HepG2 (cell line): ENCODE data around the gene TIMM23B. TPM values are rescaled to one million over a fixed set of nuclear protein-coding genes. Genes with fewer than 3 reads are reported as not detected.

Experiments used
- HCFC1 ChIP-seq: fragments of 150-350 bp; IDR thresholded peaks from 2 replicates; pipeline ENCODE4 v1.6.1; 2014; ENCODE audit warnings: low read depth, low read length
- KAT7 ChIP-seq: IDR thresholded peaks from 2 replicates; pipeline ENCODE4 v1.6.1; 2018; ENCODE audit warnings: borderline replicate concordance, missing compliant biosample characterization
- SALL1 ChIP-seq: sonication (generic); formaldehyde crosslinking; IDR thresholded peaks from 2 replicates; pipeline ENCODE4 v1.8.0; 2022; ENCODE audit warnings: mild to moderate bottlenecking, missing genetic modification reagents
- TARDBP ChIP-seq: sonication (generic); formaldehyde crosslinking; IDR thresholded peaks from 2 replicates; pipeline ENCODE4 v1.8.0; 2022; ENCODE audit warnings: mild to moderate bottlenecking, missing genetic modification reagents
- ZNF441 ChIP-seq: sonication (generic); formaldehyde crosslinking; IDR thresholded peaks from 2 replicates; pipeline ENCODE4 v1.7.0; 2021; ENCODE audit warnings: missing genetic modification reagents, borderline replicate concordance
- ZNF501 ChIP-seq: sonication (generic); formaldehyde crosslinking; IDR thresholded peaks from 2 replicates; pipeline ENCODE4 v1.5.1; 2020; ENCODE audit warnings: mild to moderate bottlenecking, moderate library complexity, missing genetic modification reagents
- ZNF589 ChIP-seq: sonication (generic); formaldehyde crosslinking; conservative IDR thresholded peaks from 2 replicates; pipeline ENCODE4 v1.8.0; 2022; ENCODE audit warnings: mild to moderate bottlenecking, moderate library complexity, missing genetic modification reagents
- ZNF816 ChIP-seq: sonication (generic); formaldehyde crosslinking; IDR thresholded peaks from 2 replicates; pipeline ENCODE4 v1.8.0; 2022; ENCODE audit warnings: missing genetic modification reagents, mild to moderate bottlenecking, borderline replicate concordance
- polyA plus RNA-seq, 8 experiments: library from polyadenylated mRNA; depleted of rRNA in 3 of 8; stranded (reverse) in 7 of 8; unstranded in 1 of 8; fragments of >200 nt; fragmentation: Illumina TruSeq in 4 of 8; extraction: Trizol in 4 of 8; gene quantifications; 2 replicates each; pipeline versions ENCODE4 v1.2.1 to v1.2.3, GENCODE V29; 2011 to 2016; ENCODE audit warnings: low read depth in 4 of 8, missing spikeins in 1 of 8, mixed read lengths in 1 of 8; ENCODE audit not compliant: insufficient read depth in 1 of 8
- total RNA-seq, 5 experiments: library from RNA; depleted of rRNA; stranded (reverse); fragments of >200 nt; fragmentation: Illumina TruSeq; extraction: Trizol; gene quantifications; 2 replicates each; pipeline ENCODE4 v1.2.3, GENCODE V29; 2016; ENCODE audit warnings: low read depth in 1 of 5
- TF ChIP-seq, protein P1 (sequence below): sonication (generic); formaldehyde crosslinking; IDR thresholded peaks from 2 replicates; pipeline ENCODE4 v1.4.0; 2020; ENCODE audit warnings: mild to moderate bottlenecking, missing genetic modification reagents
- TF ChIP-seq, protein P2 (sequence below): sonication (generic); formaldehyde crosslinking; IDR thresholded peaks from 2 replicates; pipeline ENCODE4 v1.5.1; 2020; ENCODE audit warnings: mild to moderate bottlenecking, missing genetic modification reagents, moderate library complexity
- TF ChIP-seq, protein P3 (sequence below): IDR thresholded peaks from 2 replicates; pipeline ENCODE4 v1.6.1; 2016; ENCODE audit warnings: low read depth, missing genetic modification reagents, missing compliant biosample characterization

Gene TIMM23B
- total and polyA plus RNA-seq, 2 of the 13 experiments (the other 11 are each of a cell fraction or from before 2014, with no cell fraction given) = 10.8 to 13.0 TPM

DNA sequence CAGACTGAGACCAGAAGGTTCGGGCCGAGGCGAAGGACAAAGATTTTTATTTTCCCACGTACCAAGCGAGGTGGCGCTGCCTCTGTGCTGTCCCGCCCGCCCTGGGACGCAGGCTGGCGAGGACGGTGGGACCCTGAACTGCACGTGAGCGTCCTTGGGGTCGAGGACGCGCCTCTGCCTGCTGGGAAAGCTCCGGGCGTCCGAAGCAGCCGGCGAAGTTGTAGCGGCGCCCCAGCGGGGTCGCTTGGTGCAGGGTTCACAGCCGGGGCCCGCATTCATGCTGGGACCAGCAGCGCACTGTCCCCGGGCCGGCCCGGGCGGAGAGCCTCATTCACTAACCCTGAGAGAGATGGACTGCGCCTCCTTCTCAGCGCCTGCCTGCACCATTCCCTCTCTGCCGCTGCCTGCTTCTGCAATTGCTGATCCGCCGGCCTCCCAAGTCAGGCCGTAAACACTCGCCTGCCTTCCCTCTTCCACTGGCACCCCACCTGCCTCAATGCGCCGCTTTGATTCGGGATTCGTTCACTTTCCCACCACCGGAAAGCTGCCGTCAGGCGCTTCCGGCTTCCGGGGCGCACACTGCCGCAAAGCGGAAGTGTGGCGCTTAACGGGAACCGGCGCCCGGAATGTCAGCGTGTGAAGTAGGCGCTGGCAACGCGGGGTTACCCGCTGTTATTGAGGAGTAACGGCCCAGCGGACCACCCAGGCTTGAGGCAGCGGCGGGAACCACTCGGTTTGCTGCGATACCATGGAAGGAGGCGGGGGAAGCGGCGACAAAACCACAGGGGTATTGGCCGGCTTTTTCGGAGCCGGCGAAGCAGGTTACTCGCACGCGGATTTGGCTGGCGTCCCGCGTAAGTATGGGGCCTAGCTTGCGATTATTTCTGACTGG lies at the start of gene TIMM23B, which contains the start of gene PARG (continued):
- TF ChIP-seq, protein P1, sequence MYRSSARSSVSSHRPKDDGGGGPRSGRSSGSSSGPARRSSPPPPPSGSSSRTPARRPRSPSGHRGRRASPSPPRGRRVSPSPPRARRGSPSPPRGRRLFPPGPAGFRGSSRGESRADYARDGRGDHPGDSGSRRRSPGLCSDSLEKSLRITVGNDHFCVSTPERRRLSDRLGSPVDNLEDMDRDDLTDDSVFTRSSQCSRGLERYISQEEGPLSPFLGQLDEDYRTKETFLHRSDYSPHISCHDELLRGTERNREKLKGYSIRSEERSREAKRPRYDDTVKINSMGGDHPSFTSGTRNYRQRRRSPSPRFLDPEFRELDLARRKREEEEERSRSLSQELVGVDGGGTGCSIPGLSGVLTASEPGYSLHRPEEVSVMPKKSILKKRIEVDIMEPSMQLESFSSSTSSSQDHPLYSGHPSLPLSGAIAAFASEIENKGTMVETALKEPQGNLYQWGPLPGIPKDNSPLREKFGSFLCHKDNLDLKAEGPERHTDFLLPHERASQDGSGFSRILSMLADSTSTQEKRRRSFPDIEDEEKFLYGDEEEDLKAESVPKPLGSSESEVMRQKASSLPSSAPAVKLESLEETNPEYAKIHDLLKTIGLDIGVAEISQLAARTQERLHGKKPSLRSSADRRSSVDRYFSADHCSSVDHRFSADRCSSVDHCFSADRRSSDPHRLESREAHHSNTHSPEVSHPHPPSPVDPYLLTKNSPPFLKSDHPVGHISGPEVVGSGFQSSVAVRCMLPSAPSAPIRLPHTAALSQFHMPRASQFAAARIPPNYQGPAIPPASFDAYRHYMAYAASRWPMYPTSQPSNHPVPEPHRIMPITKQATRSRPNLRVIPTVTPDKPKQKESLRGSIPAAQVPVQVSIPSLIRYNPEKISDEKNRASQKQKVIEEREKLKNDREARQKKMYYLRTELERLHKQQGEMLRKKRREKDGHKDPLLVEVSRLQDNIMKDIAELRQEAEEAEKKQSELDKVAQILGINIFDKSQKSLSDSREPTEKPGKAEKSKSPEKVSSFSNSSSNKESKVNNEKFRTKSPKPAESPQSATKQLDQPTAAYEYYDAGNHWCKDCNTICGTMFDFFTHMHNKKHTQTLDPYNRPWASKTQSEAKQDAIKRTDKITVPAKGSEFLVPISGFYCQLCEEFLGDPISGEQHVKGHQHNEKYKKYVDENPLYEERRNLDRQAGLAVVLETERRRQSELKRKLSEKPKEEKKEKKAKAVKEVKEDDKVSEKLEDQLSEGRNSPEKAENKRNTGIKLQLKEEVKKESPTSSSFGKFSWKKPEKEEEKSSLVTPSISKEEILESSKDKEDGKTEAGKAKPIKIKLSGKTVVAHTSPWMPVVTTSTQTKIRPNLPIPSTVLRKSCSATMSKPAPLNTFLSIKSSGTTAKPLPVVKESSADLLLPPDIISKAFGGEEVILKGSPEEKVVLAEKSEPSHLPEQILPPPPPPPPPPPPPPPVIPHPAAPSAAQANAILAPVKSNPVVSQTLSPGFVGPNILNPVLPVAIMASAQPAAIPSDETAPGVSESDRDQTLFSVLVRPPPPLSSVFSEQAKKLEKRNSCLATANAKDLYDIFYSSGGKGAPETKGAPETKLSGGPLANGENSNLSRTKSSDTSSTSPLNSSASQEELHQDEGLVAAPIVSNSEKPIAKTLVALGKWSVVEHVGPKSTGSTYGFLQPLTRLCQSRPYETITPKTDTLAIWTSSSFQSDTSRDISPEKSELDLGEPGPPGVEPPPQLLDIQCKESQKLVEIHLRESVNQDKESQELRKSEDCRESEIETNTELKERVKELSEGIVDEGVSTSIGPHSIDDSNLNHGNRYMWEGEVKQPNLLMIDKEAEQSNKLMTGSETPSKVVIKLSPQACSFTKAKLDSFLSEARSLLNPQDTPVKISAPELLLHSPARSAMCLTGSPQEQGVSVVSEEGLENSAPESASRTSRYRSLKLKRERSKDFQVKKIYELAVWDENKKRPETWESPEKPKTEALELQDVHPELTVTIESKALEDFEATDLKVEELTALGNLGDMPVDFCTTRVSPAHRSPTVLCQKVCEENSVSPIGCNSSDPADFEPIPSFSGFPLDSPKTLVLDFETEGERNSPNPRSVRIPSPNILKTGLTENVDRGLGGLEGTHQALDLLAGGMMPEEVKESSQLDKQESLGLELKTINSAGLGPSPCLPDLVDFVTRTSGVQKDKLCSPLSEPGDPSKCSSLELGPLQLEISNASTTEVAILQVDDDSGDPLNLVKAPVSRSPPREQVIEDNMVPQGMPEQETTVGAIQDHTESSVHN (CRISPR knock-in tag) = 0 out of 2 replicates have a peak, but pooled peaks have one; percentile 26
- TF ChIP-seq TARDBP (CRISPR knock-in tag) (0 out of 2 replicates have a peak, but pooled peaks have one; percentile 46), ZNF816 (CRISPR knock-in tag) (peak; percentile 74; the same call in 1 of the 2 replicates), ZNF501 (CRISPR knock-in tag) (peak; percentile 83), SALL1 (CRISPR knock-in tag) (peak; percentile 74), HCFC1 (peak; percentile 54), ZNF589 (CRISPR knock-in tag) (peak; percentile 72; the same call in 1 of the 2 replicates), KAT7 (0 out of 2 replicates have a peak, but pooled peaks have one; percentile 58), ZNF441 (peak; percentile 55; the same call in 1 of the 2 replicates)
- TF ChIP-seq, protein P2, sequence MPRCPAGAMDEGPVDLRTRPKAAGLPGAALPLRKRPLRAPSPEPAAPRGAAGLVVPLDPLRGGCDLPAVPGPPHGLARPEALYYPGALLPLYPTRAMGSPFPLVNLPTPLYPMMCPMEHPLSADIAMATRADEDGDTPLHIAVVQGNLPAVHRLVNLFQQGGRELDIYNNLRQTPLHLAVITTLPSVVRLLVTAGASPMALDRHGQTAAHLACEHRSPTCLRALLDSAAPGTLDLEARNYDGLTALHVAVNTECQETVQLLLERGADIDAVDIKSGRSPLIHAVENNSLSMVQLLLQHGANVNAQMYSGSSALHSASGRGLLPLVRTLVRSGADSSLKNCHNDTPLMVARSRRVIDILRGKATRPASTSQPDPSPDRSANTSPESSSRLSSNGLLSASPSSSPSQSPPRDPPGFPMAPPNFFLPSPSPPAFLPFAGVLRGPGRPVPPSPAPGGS (CRISPR knock-in tag) = peak; percentile 40; the same call in 1 of the 2 replicates
- TF ChIP-seq, protein P3, sequence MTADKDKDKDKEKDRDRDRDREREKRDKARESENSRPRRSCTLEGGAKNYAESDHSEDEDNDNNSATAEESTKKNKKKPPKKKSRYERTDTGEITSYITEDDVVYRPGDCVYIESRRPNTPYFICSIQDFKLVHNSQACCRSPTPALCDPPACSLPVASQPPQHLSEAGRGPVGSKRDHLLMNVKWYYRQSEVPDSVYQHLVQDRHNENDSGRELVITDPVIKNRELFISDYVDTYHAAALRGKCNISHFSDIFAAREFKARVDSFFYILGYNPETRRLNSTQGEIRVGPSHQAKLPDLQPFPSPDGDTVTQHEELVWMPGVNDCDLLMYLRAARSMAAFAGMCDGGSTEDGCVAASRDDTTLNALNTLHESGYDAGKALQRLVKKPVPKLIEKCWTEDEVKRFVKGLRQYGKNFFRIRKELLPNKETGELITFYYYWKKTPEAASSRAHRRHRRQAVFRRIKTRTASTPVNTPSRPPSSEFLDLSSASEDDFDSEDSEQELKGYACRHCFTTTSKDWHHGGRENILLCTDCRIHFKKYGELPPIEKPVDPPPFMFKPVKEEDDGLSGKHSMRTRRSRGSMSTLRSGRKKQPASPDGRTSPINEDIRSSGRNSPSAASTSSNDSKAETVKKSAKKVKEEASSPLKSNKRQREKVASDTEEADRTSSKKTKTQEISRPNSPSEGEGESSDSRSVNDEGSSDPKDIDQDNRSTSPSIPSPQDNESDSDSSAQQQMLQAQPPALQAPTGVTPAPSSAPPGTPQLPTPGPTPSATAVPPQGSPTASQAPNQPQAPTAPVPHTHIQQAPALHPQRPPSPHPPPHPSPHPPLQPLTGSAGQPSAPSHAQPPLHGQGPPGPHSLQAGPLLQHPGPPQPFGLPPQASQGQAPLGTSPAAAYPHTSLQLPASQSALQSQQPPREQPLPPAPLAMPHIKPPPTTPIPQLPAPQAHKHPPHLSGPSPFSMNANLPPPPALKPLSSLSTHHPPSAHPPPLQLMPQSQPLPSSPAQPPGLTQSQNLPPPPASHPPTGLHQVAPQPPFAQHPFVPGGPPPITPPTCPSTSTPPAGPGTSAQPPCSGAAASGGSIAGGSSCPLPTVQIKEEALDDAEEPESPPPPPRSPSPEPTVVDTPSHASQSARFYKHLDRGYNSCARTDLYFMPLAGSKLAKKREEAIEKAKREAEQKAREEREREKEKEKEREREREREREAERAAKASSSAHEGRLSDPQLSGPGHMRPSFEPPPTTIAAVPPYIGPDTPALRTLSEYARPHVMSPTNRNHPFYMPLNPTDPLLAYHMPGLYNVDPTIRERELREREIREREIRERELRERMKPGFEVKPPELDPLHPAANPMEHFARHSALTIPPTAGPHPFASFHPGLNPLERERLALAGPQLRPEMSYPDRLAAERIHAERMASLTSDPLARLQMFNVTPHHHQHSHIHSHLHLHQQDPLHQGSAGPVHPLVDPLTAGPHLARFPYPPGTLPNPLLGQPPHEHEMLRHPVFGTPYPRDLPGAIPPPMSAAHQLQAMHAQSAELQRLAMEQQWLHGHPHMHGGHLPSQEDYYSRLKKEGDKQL = peak; percentile 12; the same call in 1 of the 2 replicates
